K562 (cell line): ENCODE results near the gene CCDC124. TPM values are rescaled to one million over a fixed set of nuclear protein-coding genes. Genes with fewer than 3 reads are reported as not detected.

Experiments used
- ATAC-seq: fragments of 200-7000 bp; cut with Tn5 transposase; 3 replicates; pipeline ENCODE4 v1.9.1; 2020; ENCODE audit warnings: moderate library complexity
- BruUV-seq: library from RNA; stranded (reverse); fragments of 400-500 nt; replicated peaks from 2 replicates; lab custom pipeline; 2021; lab: Mats Ljungman, UMichigan
- CTCF ChIA-PET: fragments of 300-600 bp; formaldehyde crosslinking; extraction: SDS; loops from one replicate; lab custom pipeline; 2021; ENCODE audit warnings: low intra/inter-chr PET ratio; lab: Yijun Ruan, JAX
- POLR2A ChIA-PET: fragments of 300-600, 350-650 bp; sonication (Branson Sonifier 250); formaldehyde crosslinking; extraction: SDS; loops from one replicate; lab custom pipeline; 2021; ENCODE audit warnings: antibody characterized with exemption, inconsistent platforms; lab: Yijun Ruan, JAX
- DNase-seq, 4 experiments: peaks; one replicate each; pipeline versions ENCODE4 v3.0.0 to v3.0.0-alpha.2; 2011 to 2018; ENCODE audit warnings: low spot score in 3 of 4, mixed read lengths in 3 of 4; ENCODE audit errors: extremely low read depth in 1 of 4
- FAIRE-seq: peaks from 2 replicates; lab custom pipeline; 2011; peaks lifted over from hg19 to GRCh38; lab: Jason Lieb, UNC
- H2AFZ ChIP-seq: 2 replicates; pipeline ENCODE4 v1.6.0; 2011; ENCODE audit warnings: low read depth, low read length, control low read depth, inconsistent platforms
- H3K27ac ChIP-seq: fragments of 200-600 bp; 3 replicates; pipeline ENCODE4 v1.8.0; 2011; ENCODE audit warnings: low read depth, mild to moderate bottlenecking, control low read depth, inconsistent platforms, low read length, moderate library complexity, mixed read lengths; ENCODE audit errors: extremely low read depth
- H3K27me3 ChIP-seq, 2 experiments: fragments of 300-600 bp in 1 of 2; 2 replicates in 1 of 2; 3 replicates in 1 of 2; pipeline versions ENCODE4 v1.6.0 to v1.8.0; 2011; ENCODE audit warnings: inconsistent platforms in 2 of 2, low read length in 2 of 2, mild to moderate bottlenecking in 1 of 2, mixed read lengths in 1 of 2, moderate library complexity in 1 of 2; ENCODE audit not compliant: control insufficient read depth in 2 of 2, insufficient read depth in 2 of 2
- H3K36me3 ChIP-seq: fragments of 300-600 bp; 3 replicates; pipeline ENCODE4 v1.8.0; 2011; ENCODE audit warnings: mild to moderate bottlenecking, low read length, inconsistent platforms; ENCODE audit not compliant: control insufficient read depth, insufficient read depth
- H3K4me1 ChIP-seq, 2 experiments: fragments of 200-600 bp in 1 of 2; replicated peaks in 1 of 2; 2 replicates in 1 of 2; 3 replicates in 1 of 2; pipeline versions ENCODE4 v1.5.1 to v1.8.0; 2011; ENCODE audit warnings: inconsistent platforms in 2 of 2, low read length in 2 of 2, mild to moderate bottlenecking in 1 of 2, mixed read lengths in 1 of 2, moderate library complexity in 1 of 2; ENCODE audit not compliant: control insufficient read depth in 2 of 2, insufficient read depth in 2 of 2
- H3K4me2 ChIP-seq: 2 replicates; pipeline ENCODE4 v1.6.1; 2011; ENCODE audit warnings: low read length, control low read depth, inconsistent platforms, mixed read lengths; ENCODE audit not compliant: insufficient read depth
- H3K4me3 ChIP-seq: fragments of 200-600 bp; sonication (generic), shearing (Covaris generic); 2 replicates; pipeline ENCODE4 v1.5.1; 2016; ENCODE audit warnings: control low read depth, inconsistent platforms
- H3K79me2 ChIP-seq: fragments of 200-600 bp; 3 replicates; pipeline ENCODE4 v1.8.0; 2011; ENCODE audit warnings: low read length, inconsistent platforms; ENCODE audit not compliant: control insufficient read depth, insufficient read depth
- H3K9ac ChIP-seq, 2 experiments: 2 replicates each; pipeline versions ENCODE4 v1.6.0 to v1.6.1; 2011; ENCODE audit warnings: low read depth in 2 of 2, low read length in 2 of 2, control low read depth in 1 of 2, inconsistent platforms in 1 of 2, mild to moderate bottlenecking in 1 of 2, mixed read lengths in 1 of 2; ENCODE audit not compliant: insufficient read depth in 1 of 2
- H3K9me1 ChIP-seq: one replicate; pipeline ENCODE4 v1.6.0; 2011; ENCODE audit warnings: inconsistent platforms, mild to moderate bottlenecking, low read length, moderate library complexity; ENCODE audit not compliant: control insufficient read depth, insufficient read depth
- H3K9me3 ChIP-seq: replicated peaks from 2 replicates; pipeline ENCODE4 v1.5.1; 2011; ENCODE audit warnings: low read depth, low read length, inconsistent platforms; ENCODE audit not compliant: control insufficient read depth, insufficient read depth
- H4K20me1 ChIP-seq: replicated peaks from 2 replicates; pipeline ENCODE4 v1.6.1; 2011; ENCODE audit warnings: low read length, inconsistent platforms, mixed read lengths; ENCODE audit not compliant: control insufficient read depth, insufficient read depth
- NFATC3 ChIP-seq: fragments of 450-650 bp; IDR thresholded peaks from 2 replicates; pipeline ENCODE4 v1.6.1; 2017; ENCODE audit warnings: mild to moderate bottlenecking
- ZBTB33 ChIP-seq: sonication (generic); formaldehyde crosslinking; IDR thresholded peaks from 2 replicates; pipeline ENCODE4 v1.8.1; 2023; ENCODE audit warnings: mild to moderate bottlenecking, missing genetic modification reagents
- WGBS: fragments of 100-300 bp; shearing (Covaris generic); methylation state at CpG from one replicate; pipeline ENCODE4 v1.1.6; 2016; ENCODE audit warnings: low coverage, mixed read lengths; ENCODE audit not compliant: insufficient coverage; ENCODE audit errors: missing lambda C conversion rate; 5-methylcytosine and 5-hydroxymethylcytosine counted together
- in situ Hi-C: fragments of 300-500 bp; cut with MboI; formaldehyde crosslinking; loops from 4 replicates; pipeline ENCODE4 v1.15.0; 2018; ENCODE audit warnings: inconsistent platforms, mixed read lengths
- intact Hi-C: fragments of 100-400 bp; cut with micrococcal nuclease; formaldehyde crosslinking; loops from 2 replicates; pipeline ENCODE4 v1.14.2; 2022
- polyA plus RNA-seq, 8 experiments: library from polyadenylated mRNA; depleted of rRNA in 4 of 8; stranded (reverse) in 5 of 8; unstranded in 3 of 8; fragments of >200 nt; fragmentation: Nextera tagmentation in 2 of 8; fragmentation: Illumina TruSeq in 1 of 8; extraction: Ambion mirVana in 2 of 8; extraction: Trizol in 1 of 8; gene quantifications; 2 replicates each; pipeline versions ENCODE4 v1.2.1 to v1.2.3, GENCODE V29; 2011 to 2014; ENCODE audit warnings: inconsistent platforms in 1 of 8, missing spikeins in 1 of 8
- total RNA-seq, 7 experiments: library from RNA; depleted of rRNA in 6 of 7; stranded (reverse); fragments of >200 nt in 6 of 7; fragmentation: Illumina TruSeq in 2 of 7; extraction: Trizol in 2 of 7; gene quantifications; 2 replicates each; pipeline versions ENCODE4 v1.2.1 to v1.2.3, GENCODE V29; 2011 to 2021; ENCODE audit warnings: low replicate concordance in 1 of 7

CCDC124 gene
- total and polyA plus RNA-seq, 9 of the 15 experiments (the other 6 are each of a cell fraction or from before 2014, with no cell fraction given), result 5.8 to 234 (median 40.1) TPM

GRCh38 chr19:17982430-17982829 is 49.6 kb downstream of the CCDC124 start:
- Histone ChIP-seq H3K27ac (no peak overlapping the region), H4K20me1 (no peaks in the 10 kb centered on the region), H3K9me3 (no peaks in the 10 kb centered on the region), H3K4me3 (no peak overlapping the region), H3K9ac (peak overlapping the region in 1 of 2 experiments; percentile 71; a peak in 2 of 4 replicates), H3K4me1 (peaks cover 7 to 26% of the 10 kb centered on the region in 2 experiments; a peak in 4 of 5 replicates), H3K4me2 (no peak overlapping the region), H3K36me3 (no peaks in the 10 kb centered on the region), H2AFZ (no peak overlapping the region), H3K9me1 (no peaks in the 10 kb centered on the region)
- POLR2A ChIA-PET, result interaction anchor here (0.7 kb wide), 1 partner anchor 50 kb away, joined by 3 read pairs; the partner anchor contains the start of gene CCDC124
- no peak for FAIRE-seq
- WGBS, result 27% methylated on average over 15 of the region's 22 CpGs
- BruUV-seq, result no TSS peak
- in situ Hi-C loops, result no loop called here
- no peak for ATAC-seq
- CTCF ChIA-PET, result no interaction called here
- no peak for TF ChIP-seq NFATC3
- TF ChIP-seq ZBTB33, result peak; percentile 64; the same call in 1 of the 2 replicates
- TF ChIP-seq, all 486 proteins: peak for 1
- intact Hi-C loops, result no loop called here
- DNase-seq, result no peak
- Histone ChIP-seq H3K79me2 (no peaks in the 10 kb centered on the region), H3K27me3 (peaks cover 7 to 13% of the 10 kb centered on the region in 2 experiments; a peak in 4 of 5 replicates)
